K562 (cell line): ENCODE data around the gene TBC1D25. TPM values are rescaled to one million over a fixed set of nuclear protein-coding genes. Genes with fewer than 3 reads are reported as not detected.

ENCODE experiments used
- BRD9 ChIP-seq: fragments of 450-650 bp; IDR thresholded peaks from 2 replicates; pipeline ENCODE4 v1.6.1; 2018; ENCODE audit warnings: low read depth; ENCODE audit not compliant: partially characterized antibody
- CXXC5 ChIP-seq: fragments of 250-450 bp; sonication (Bioruptor Pico); IDR thresholded peaks from 2 replicates; pipeline ENCODE4 v1.8.0; 2022; ENCODE audit warnings: inconsistent platforms, mild to moderate bottlenecking, moderate library complexity
- DNMT1 ChIP-seq: fragments of 450-650 bp; IDR thresholded peaks from 2 replicates; pipeline ENCODE4 v1.6.1; 2016; ENCODE audit warnings: antibody characterized with exemption, mild to moderate bottlenecking
- EP400 ChIP-seq: fragments of 450-650 bp; IDR thresholded peaks from 2 replicates; pipeline ENCODE4 v1.6.1; 2017; ENCODE audit warnings: antibody characterized with exemption, mild to moderate bottlenecking, moderate library complexity
- HDAC6 ChIP-seq: IDR thresholded peaks from 2 replicates; pipeline ENCODE4 v1.6.1; 2012; ENCODE audit warnings: low read depth, mild to moderate bottlenecking, control low read depth, inconsistent platforms, low read length, moderate library complexity
- KDM5B ChIP-seq: fragments of 200-600 bp; sonication (generic); IDR thresholded peaks from 2 replicates; pipeline ENCODE4 v1.6.1; 2012; ENCODE audit warnings: low read depth, mild to moderate bottlenecking, moderate library complexity, low read length, control low read depth, inconsistent platforms; ENCODE audit not compliant: insufficient replicate concordance
- KLF16 ChIP-seq: IDR thresholded peaks from 2 replicates; pipeline ENCODE4 v1.6.1; 2016; ENCODE audit warnings: antibody characterized with exemption
- MAZ ChIP-seq, 2 experiments: fragments of 450-650 bp in 1 of 2; sonication (generic) in 1 of 2; formaldehyde crosslinking; IDR thresholded peaks in 1 of 2; conservative IDR thresholded peaks in 1 of 2; 2 replicates each; pipeline versions ENCODE4 v1.4.0 to v1.5.0; 2020; ENCODE audit warnings: mild to moderate bottlenecking in 1 of 2, missing genetic modification reagents in 1 of 2
- PCBP1 ChIP-seq: fragments of 200-400 bp; formaldehyde crosslinking; IDR thresholded peaks from 2 replicates; pipeline ENCODE4 v1.6.1; 2018; ENCODE audit warnings: mild to moderate bottlenecking, low read depth, low read length; ENCODE audit not compliant: poor library complexity, severe bottlenecking
- POLR2B ChIP-seq: fragments of 450-650 bp; IDR thresholded peaks from 2 replicates; pipeline ENCODE4 v1.6.1; 2018; ENCODE audit warnings: low read depth; ENCODE audit not compliant: partially characterized antibody
- POLR2H ChIP-seq: IDR thresholded peaks from 2 replicates; pipeline ENCODE4 v1.6.1; 2016; ENCODE audit warnings: missing genetic modification characterization, low read depth, mild to moderate bottlenecking, control low read depth, missing compliant biosample characterization, moderate library complexity
- SAFB ChIP-seq: fragments of 200-400 bp; formaldehyde crosslinking; IDR thresholded peaks from 2 replicates; pipeline ENCODE4 v1.6.1; 2017; ENCODE audit warnings: low read depth, low read length, borderline replicate concordance
- SIN3A ChIP-seq, 2 experiments: fragments of 150-350 bp in 1 of 2; IDR thresholded peaks; 2 replicates each; pipeline ENCODE4 v1.6.1; 2011 to 2016; ENCODE audit warnings: borderline replicate concordance in 2 of 2, low read depth in 2 of 2, low read length in 2 of 2, mild to moderate bottlenecking in 2 of 2, moderate library complexity in 2 of 2; ENCODE audit not compliant: control insufficient read depth in 1 of 2
- TAF1 ChIP-seq: IDR thresholded peaks from 2 replicates; pipeline ENCODE4 v1.6.1; 2011; ENCODE audit warnings: mild to moderate bottlenecking, low read length, moderate library complexity; ENCODE audit not compliant: insufficient read depth, control insufficient read depth, severe bottlenecking; ENCODE audit errors: extremely low read depth
- TCF7 ChIP-seq: sonication (generic); IDR thresholded peaks from 2 replicates; pipeline ENCODE4 v1.6.1; 2016; ENCODE audit warnings: antibody characterized with exemption, borderline replicate concordance
- ZBTB8A ChIP-seq: fragments of 450-650 bp; IDR thresholded peaks from 2 replicates; pipeline ENCODE4 v1.6.1; 2018; ENCODE audit warnings: mild to moderate bottlenecking, moderate library complexity; ENCODE audit not compliant: partially characterized antibody
- polyA plus RNA-seq, 8 experiments: library from polyadenylated mRNA; depleted of rRNA in 4 of 8; stranded (reverse) in 5 of 8; unstranded in 3 of 8; fragments of >200 nt; fragmentation: Nextera tagmentation in 2 of 8; fragmentation: Illumina TruSeq in 1 of 8; extraction: Ambion mirVana in 2 of 8; extraction: Trizol in 1 of 8; gene quantifications; 2 replicates each; pipeline versions ENCODE4 v1.2.1 to v1.2.3, GENCODE V29; 2011 to 2014; ENCODE audit warnings: inconsistent platforms in 1 of 8, missing spikeins in 1 of 8
- total RNA-seq, 7 experiments: library from RNA; depleted of rRNA in 6 of 7; stranded (reverse); fragments of >200 nt in 6 of 7; fragmentation: Illumina TruSeq in 2 of 7; extraction: Trizol in 2 of 7; gene quantifications; 2 replicates each; pipeline versions ENCODE4 v1.2.1 to v1.2.3, GENCODE V29; 2011 to 2021; ENCODE audit warnings: low replicate concordance in 1 of 7
- TF ChIP-seq, protein P1 (sequence below): IDR thresholded peaks from 3 replicates; pipeline ENCODE4 v1.6.1; 2011; ENCODE audit warnings: borderline replicate concordance, mild to moderate bottlenecking; ENCODE audit not compliant: insufficient read length, insufficient read depth
- TF ChIP-seq, protein P2 (sequence below), 2 experiments: IDR thresholded peaks; 2 replicates each; pipeline ENCODE4 v1.6.1; 2012; ENCODE audit warnings: improper control_type of control experiment in 2 of 2, low read depth in 2 of 2, low read length in 2 of 2, borderline replicate concordance in 1 of 2
- TF ChIP-seq, protein P3 (sequence below): sonication (generic); IDR thresholded peaks from 2 replicates; pipeline ENCODE4 v1.6.1; 2016
- TF ChIP-seq, protein P4 (sequence below): fragments of 250-450 bp; sonication (Bioruptor Pico); IDR thresholded peaks from 2 replicates; pipeline ENCODE4 v1.4.0; 2020

Gene TBC1D25
- total and polyA plus RNA-seq, 9 of the 15 experiments (the other 6 are each of a cell fraction or from before 2014, with no cell fraction given), result 0.62 to 10.6 (median 3.9) TPM

DNA sequence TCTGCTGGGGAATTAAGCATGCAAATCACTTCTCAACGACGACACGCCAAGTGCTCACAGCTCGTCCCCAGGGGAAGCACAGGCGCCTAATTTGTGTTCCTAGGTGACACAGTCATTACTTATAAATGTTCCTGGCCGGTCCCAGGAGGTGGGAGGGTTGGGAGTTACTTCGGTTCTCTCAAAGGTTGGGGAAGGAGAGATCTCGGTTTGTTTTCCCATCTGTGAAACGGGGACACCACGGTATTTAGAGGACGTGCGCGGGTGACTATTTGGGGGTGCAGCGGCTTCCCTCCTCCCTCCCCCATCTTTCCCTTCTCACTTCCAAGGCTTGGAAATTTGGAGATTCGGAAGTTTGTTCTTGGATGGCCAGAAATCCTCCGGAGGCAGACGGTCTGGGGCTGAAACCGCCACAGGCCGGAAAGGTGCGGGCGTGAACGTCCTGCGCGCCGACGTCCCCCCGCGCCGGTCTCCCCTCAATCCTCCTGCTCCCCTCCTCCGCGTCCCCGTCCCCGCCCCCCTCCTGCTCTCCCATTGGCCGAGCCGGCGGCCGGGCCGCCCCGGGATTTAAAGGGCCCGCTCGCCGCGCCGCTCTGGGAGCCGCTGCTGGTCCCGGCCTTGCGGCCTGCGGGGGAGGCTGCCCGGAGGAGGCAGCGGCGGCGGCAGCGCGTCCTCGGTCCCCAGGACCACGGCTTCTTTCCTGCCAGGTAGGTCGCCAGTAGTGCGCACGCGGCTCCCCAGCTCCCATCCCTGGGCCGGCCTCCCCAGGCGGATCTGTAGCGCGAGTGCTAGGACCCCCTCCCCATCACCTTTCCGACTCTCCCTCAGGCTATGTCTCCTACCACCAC lies 30.9 kb upstream of the TBC1D25 start, which contains the start of gene PORCN (continued):
- TF ChIP-seq BRD9 (no peak), MAZ (CRISPR knock-in tag; conservative IDR thresholded peaks at IDR 0.05 in 1 of 2, IDR thresholded peaks at IDR 0.05 in 1 of 2) (no peak), CXXC5 (peak; percentile 58), KDM5B (no peak), POLR2B (peak; percentile 41), DNMT1 (no peak), TCF7 (no peak), EP400 (peak; percentile 35; the same call in 1 of the 2 replicates), SAFB (no peak), KLF16 (0 out of 2 replicates have a peak, but pooled peaks have one; percentile 19), PCBP1 (peak; percentile 86), HDAC6 (no peak), TAF1 (peak; percentile 35), POLR2H (tag) (no peak; the same call in 1 of the 2 replicates), SIN3A (IDR thresholded peaks at IDR 0.05; ENCODE audit: borderline replicate concordance in 2 of 2, control insufficient read depth in 1 of 2, low read depth in 2 of 2, low read length in 2 of 2) (peak; percentile 17 to 62; a peak in 1 of 4 replicates), ZBTB8A (no peak)
- TF ChIP-seq, protein P1, sequence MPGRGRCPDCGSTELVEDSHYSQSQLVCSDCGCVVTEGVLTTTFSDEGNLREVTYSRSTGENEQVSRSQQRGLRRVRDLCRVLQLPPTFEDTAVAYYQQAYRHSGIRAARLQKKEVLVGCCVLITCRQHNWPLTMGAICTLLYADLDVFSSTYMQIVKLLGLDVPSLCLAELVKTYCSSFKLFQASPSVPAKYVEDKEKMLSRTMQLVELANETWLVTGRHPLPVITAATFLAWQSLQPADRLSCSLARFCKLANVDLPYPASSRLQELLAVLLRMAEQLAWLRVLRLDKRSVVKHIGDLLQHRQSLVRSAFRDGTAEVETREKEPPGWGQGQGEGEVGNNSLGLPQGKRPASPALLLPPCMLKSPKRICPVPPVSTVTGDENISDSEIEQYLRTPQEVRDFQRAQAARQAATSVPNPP, result no peak
- TF ChIP-seq, protein P2, sequence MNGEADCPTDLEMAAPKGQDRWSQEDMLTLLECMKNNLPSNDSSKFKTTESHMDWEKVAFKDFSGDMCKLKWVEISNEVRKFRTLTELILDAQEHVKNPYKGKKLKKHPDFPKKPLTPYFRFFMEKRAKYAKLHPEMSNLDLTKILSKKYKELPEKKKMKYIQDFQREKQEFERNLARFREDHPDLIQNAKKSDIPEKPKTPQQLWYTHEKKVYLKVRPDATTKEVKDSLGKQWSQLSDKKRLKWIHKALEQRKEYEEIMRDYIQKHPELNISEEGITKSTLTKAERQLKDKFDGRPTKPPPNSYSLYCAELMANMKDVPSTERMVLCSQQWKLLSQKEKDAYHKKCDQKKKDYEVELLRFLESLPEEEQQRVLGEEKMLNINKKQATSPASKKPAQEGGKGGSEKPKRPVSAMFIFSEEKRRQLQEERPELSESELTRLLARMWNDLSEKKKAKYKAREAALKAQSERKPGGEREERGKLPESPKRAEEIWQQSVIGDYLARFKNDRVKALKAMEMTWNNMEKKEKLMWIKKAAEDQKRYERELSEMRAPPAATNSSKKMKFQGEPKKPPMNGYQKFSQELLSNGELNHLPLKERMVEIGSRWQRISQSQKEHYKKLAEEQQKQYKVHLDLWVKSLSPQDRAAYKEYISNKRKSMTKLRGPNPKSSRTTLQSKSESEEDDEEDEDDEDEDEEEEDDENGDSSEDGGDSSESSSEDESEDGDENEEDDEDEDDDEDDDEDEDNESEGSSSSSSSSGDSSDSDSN (IDR thresholded peaks at IDR 0.05; ENCODE audit: borderline replicate concordance in 1 of 2, low read depth in 2 of 2, low read length in 2 of 2), result peak in 1 of 2 experiments; percentile 40; a peak in 1 of 4 replicates
- TF ChIP-seq, protein P3, sequence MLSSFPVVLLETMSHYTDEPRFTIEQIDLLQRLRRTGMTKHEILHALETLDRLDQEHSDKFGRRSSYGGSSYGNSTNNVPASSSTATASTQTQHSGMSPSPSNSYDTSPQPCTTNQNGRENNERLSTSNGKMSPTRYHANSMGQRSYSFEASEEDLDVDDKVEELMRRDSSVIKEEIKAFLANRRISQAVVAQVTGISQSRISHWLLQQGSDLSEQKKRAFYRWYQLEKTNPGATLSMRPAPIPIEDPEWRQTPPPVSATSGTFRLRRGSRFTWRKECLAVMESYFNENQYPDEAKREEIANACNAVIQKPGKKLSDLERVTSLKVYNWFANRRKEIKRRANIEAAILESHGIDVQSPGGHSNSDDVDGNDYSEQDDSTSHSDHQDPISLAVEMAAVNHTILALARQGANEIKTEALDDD, result no peak
- TF ChIP-seq, protein P4, sequence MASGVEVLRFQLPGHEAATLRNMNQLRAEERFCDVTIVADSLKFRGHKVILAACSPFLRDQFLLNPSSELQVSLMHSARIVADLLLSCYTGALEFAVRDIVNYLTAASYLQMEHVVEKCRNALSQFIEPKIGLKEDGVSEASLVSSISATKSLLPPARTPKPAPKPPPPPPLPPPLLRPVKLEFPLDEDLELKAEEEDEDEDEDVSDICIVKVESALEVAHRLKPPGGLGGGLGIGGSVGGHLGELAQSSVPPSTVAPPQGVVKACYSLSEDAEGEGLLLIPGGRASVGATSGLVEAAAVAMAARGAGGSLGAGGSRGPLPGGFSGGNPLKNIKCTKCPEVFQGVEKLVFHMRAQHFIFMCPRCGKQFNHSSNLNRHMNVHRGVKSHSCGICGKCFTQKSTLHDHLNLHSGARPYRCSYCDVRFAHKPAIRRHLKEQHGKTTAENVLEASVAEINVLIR (CRISPR knock-in tag), result no peak
